Activated naive CD4-positive, alpha-beta T cell treated with anti-CD3 and anti-CD28 coated beads for 36 hours (primary cell): ENCODE measurements around the gene RAB23. TPM values are rescaled to one million over a fixed set of nuclear protein-coding genes. Genes with fewer than 3 reads are reported as not detected.
"Not testable (repeated sequence)": the region's sequence is repeated elsewhere in the genome, so short reads cannot be mapped to it uniquely, and the experiment has no call there.

ENCODE experiments used
- CTCF ChIA-PET: fragments of 350-600 bp; sonication (Branson Sonifier 250); formaldehyde crosslinking; loops from one replicate; lab custom pipeline; 2021; ENCODE audit warnings: antibody characterized with exemption; lab: Charles Lee
- DNase-seq: peaks from one replicate; pipeline ENCODE4 v3.0.0-alpha.2; 2020
- H3K27ac Mint-ChIP-seq: one replicate; pipeline ENCODE4 v1.8.0; 2021; ENCODE audit warnings: mild to moderate bottlenecking, mixed read lengths
- H3K27me3 Mint-ChIP-seq: one replicate; pipeline ENCODE4 v1.8.0; 2021; ENCODE audit warnings: low read depth, mixed read lengths
- H3K36me3 Mint-ChIP-seq: one replicate; pipeline ENCODE4 v1.8.0; 2021; ENCODE audit warnings: low read depth, mixed read lengths
- H3K4me1 Mint-ChIP-seq: one replicate; pipeline ENCODE4 v1.8.0; 2021; ENCODE audit warnings: low read depth, mixed read lengths
- H3K4me3 Mint-ChIP-seq: one replicate; pipeline ENCODE4 v1.8.0; 2021; ENCODE audit warnings: mild to moderate bottlenecking, moderate library complexity, mixed read lengths
- H3K9me3 Mint-ChIP-seq: one replicate; pipeline ENCODE4 v1.8.0; 2021; ENCODE audit warnings: mixed read lengths
- intact Hi-C: fragments of 100-400 bp; cut with micrococcal nuclease; formaldehyde crosslinking; loops from one replicate; pipeline ENCODE4 v1.15.1; 2023
- total RNA-seq, 2 experiments: library from RNA; stranded (reverse); gene quantifications; one replicate each; pipeline ENCODE4 v1.2.3, GENCODE V29; 2021

RAB23 gene
- total RNA-seq, 2 experiments from 2014 or later = 1.1 to 1.7 TPM

- Mint-ChIP-seq H3K27ac (no peak overlapping the region), H3K36me3 (no peaks in the 10 kb centered on the region)
- CTCF ChIA-PET = no interaction called here
These were observed 33.5 kb upstream of the RAB23 start for GRCh38 chr6:57255451-57256169.

GRCh38 chr6:57254055-57254717 lies 32.1 kb upstream of the RAB23 start:
- H3K27ac Mint-ChIP-seq = no peak overlapping the region
- no peak for DNase-seq
- intact Hi-C loops = no loop called here
- no peak overlapping the region for H3K4me3 Mint-ChIP-seq
- CTCF ChIA-PET = no interaction called here
- H3K36me3 Mint-ChIP-seq = no peaks in the 10 kb centered on the region
- no peaks in the 10 kb centered on the region for H3K4me1 Mint-ChIP-seq
- no peaks in the 10 kb centered on the region for H3K9me3 Mint-ChIP-seq
- H3K27me3 Mint-ChIP-seq = no peaks in the 10 kb centered on the region

More at GRCh38 chr6:57255451-57256169, 33.5 kb upstream of the RAB23 start:
- no peaks in the 10 kb centered on the region for H3K4me1 Mint-ChIP-seq
- no peaks in the 10 kb centered on the region for H3K27me3 Mint-ChIP-seq
- intact Hi-C loops = no loop called here
- no peaks in the 10 kb centered on the region for H3K9me3 Mint-ChIP-seq
- H3K4me3 Mint-ChIP-seq = no peak overlapping the region
- no peak for DNase-seq

GRCh38 chr6:57252975-57253374 lies 30.9 kb upstream of the RAB23 start:
- DNase-seq = no peak
- Mint-ChIP-seq H3K27me3 (no peaks in the 10 kb centered on the region), H3K27ac (no peak overlapping the region), H3K36me3 (no peaks in the 10 kb centered on the region), H3K4me3 (no peak overlapping the region), H3K4me1 (no peaks in the 10 kb centered on the region), H3K9me3 (no peaks in the 10 kb centered on the region)
- intact Hi-C loops = no loop called here
- CTCF ChIA-PET = no interaction called here

GRCh38 chr6:57252137-57252536 lies 30.0 kb upstream of the RAB23 start:
- Mint-ChIP-seq H3K36me3 (no peaks in the 10 kb centered on the region), H3K9me3 (no peaks in the 10 kb centered on the region), H3K4me3 (no peak overlapping the region), H3K27ac (no peak overlapping the region), H3K4me1 (no peaks in the 10 kb centered on the region), H3K27me3 (no peaks in the 10 kb centered on the region)
- CTCF ChIA-PET = interaction anchor here (0.6 to 1.5 kb wide), 2 partner anchors 15 to 231 kb away, joined by 3 read pairs; no protein-coding TSS in a partner anchor
- no peak for DNase-seq
- intact Hi-C loops = no loop called here

- Mint-ChIP-seq H3K4me3 (no peak overlapping the region), H3K27ac (no peak overlapping the region), H3K4me1 (no peaks in the 10 kb centered on the region), H3K9me3 (no peaks in the 10 kb centered on the region), H3K36me3 (no peaks in the 10 kb centered on the region), H3K27me3 (no peaks in the 10 kb centered on the region)
- DNase-seq = no peak
- intact Hi-C loops = no loop called here
- CTCF ChIA-PET = no interaction called here
These were observed 28.2 kb upstream of the RAB23 start for GRCh38 chr6:57250348-57250747.

GRCh38 chr6:57248311-57248895 lies 26.3 kb upstream of the RAB23 start:
- Mint-ChIP-seq H3K4me3 (no peak overlapping the region), H3K36me3 (no peaks in the 10 kb centered on the region), H3K9me3 (no peaks in the 10 kb centered on the region), H3K27ac (no peak overlapping the region), H3K4me1 (no peaks in the 10 kb centered on the region), H3K27me3 (no peaks in the 10 kb centered on the region)
- intact Hi-C loops = no loop called here
- no peak for DNase-seq
- CTCF ChIA-PET = no interaction called here

- intact Hi-C loops = no loop called here
- Mint-ChIP-seq H3K4me1 (no peaks in the 10 kb centered on the region), H3K4me3 (no peak overlapping the region), H3K27ac (no peak overlapping the region), H3K36me3 (no peaks in the 10 kb centered on the region), H3K27me3 (no peaks in the 10 kb centered on the region), H3K9me3 (no peaks in the 10 kb centered on the region)
- DNase-seq = no peak
- CTCF ChIA-PET = no interaction called here
These were observed 25.5 kb upstream of the RAB23 start for GRCh38 chr6:57247603-57248002.

GRCh38 chr6:57246307-57246706 lies 24.2 kb upstream of the RAB23 start:
- no peak for DNase-seq
- intact Hi-C loops = no loop called here
- Mint-ChIP-seq H3K27ac (no peak overlapping the region), H3K27me3 (no peaks in the 10 kb centered on the region), H3K9me3 (no peaks in the 10 kb centered on the region), H3K4me3 (no peak overlapping the region), H3K36me3 (no peaks in the 10 kb centered on the region), H3K4me1 (no peaks in the 10 kb centered on the region)
- CTCF ChIA-PET = interaction anchor here (0.7 kb wide), 1 partner anchor 16 kb away, joined by 3 read pairs; no protein-coding TSS in a partner anchor

GRCh38 chr6:57243954-57244353 lies 21.8 kb upstream of the RAB23 start:
- Mint-ChIP-seq H3K9me3 (no peaks in the 10 kb centered on the region), H3K27me3 (peaks cover 5% of the 10 kb centered on the region), H3K36me3 (no peaks in the 10 kb centered on the region), H3K4me1 (no peaks in the 10 kb centered on the region), H3K27ac (no peak overlapping the region), H3K4me3 (no peak overlapping the region)
- DNase-seq = no peak
- CTCF ChIA-PET = interaction anchor here (0.6 kb wide), 1 partner anchor 304 kb away, joined by 4 read pairs; no protein-coding TSS in a partner anchor
- intact Hi-C loops = no loop called here

- intact Hi-C loops, DNase-seq, H3K27ac Mint-ChIP-seq, H3K4me1 Mint-ChIP-seq, H3K4me3 Mint-ChIP-seq, H3K9me3 Mint-ChIP-seq, H3K27me3 Mint-ChIP-seq, H3K36me3 Mint-ChIP-seq: not testable (repeated sequence)
- CTCF ChIA-PET = interaction anchor here (0.6 kb wide), 1 partner anchor 303 kb away, joined by 4 read pairs; no protein-coding TSS in a partner anchor
These were observed 21.4 kb upstream of the RAB23 start for GRCh38 chr6:57243526-57243925.

- Mint-ChIP-seq H3K4me3 (no peak overlapping the region), H3K4me1 (no peaks in the 10 kb centered on the region), H3K27me3 (peaks cover 5% of the 10 kb centered on the region), H3K36me3 (no peaks in the 10 kb centered on the region), H3K9me3 (no peaks in the 10 kb centered on the region), H3K27ac (no peak overlapping the region)
- intact Hi-C loops = no loop called here
- no peak for DNase-seq
- CTCF ChIA-PET = no interaction called here
These were observed 20.4 kb upstream of the RAB23 start for GRCh38 chr6:57242505-57242904.

- Mint-ChIP-seq H3K4me3 (no peak overlapping the region), H3K4me1 (peaks cover 2% of the 10 kb centered on the region), H3K27ac (no peak overlapping the region), H3K27me3 (peaks cover 15% of the 10 kb centered on the region), H3K36me3 (peaks cover 2% of the 10 kb centered on the region), H3K9me3 (no peaks in the 10 kb centered on the region)
- intact Hi-C loops = no loop called here
- no peak for DNase-seq
- CTCF ChIA-PET = no interaction called here
These were observed 4.1 kb upstream of the RAB23 start for GRCh38 chr6:57226221-57226620.
